Measurements from ENCODE around the gene NIM1K.

DNA sequence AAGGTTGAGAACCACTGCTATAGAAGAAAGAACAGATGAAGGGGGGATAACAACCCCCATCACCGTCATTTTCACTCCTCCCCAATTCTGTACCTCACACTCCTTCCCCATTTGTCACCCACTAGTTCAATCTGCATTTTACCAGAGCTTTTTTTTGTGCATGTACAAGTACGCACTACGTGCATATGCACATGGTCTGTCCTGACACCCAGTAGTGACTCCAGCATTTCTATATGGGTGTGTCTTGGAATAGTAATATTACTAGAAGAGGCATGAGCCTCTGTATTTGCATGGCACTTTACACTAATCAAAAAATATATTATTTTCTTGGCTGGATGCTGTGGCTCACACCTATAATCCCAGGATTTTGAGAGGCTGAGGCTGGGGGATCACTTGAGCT lies 38.7 kb downstream of the NIM1K start:
- TF ChIP-seq, protein P1, sequence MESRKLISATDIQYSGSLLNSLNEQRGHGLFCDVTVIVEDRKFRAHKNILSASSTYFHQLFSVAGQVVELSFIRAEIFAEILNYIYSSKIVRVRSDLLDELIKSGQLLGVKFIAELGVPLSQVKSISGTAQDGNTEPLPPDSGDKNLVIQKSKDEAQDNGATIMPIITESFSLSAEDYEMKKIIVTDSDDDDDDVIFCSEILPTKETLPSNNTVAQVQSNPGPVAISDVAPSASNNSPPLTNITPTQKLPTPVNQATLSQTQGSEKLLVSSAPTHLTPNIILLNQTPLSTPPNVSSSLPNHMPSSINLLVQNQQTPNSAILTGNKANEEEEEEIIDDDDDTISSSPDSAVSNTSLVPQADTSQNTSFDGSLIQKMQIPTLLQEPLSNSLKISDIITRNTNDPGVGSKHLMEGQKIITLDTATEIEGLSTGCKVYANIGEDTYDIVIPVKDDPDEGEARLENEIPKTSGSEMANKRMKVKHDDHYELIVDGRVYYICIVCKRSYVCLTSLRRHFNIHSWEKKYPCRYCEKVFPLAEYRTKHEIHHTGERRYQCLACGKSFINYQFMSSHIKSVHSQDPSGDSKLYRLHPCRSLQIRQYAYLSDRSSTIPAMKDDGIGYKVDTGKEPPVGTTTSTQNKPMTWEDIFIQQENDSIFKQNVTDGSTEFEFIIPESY (IDR thresholded peaks at IDR 0.05), result no peak
- no peak for TF ChIP-seq SIX5 (IDR thresholded peaks at IDR 0.05; ENCODE audit: low read depth, low read length, severe bottlenecking)
- TF ChIP-seq CEBPB (IDR thresholded peaks at IDR 0.05; ENCODE audit: borderline replicate concordance in 1 of 2, low read depth in 2 of 2, low read length in 2 of 2), result no peak
- TF ChIP-seq SREBF2 (IDR thresholded peaks at IDR 0.05; ENCODE audit: low read length), result no peak
- TF ChIP-seq HCFC1 (IDR thresholded peaks at IDR 0.05; ENCODE audit: low read length), result no peak
- no peak for TF ChIP-seq MXI1 (IDR thresholded peaks at IDR 0.05; ENCODE audit: low read depth, low read length)
- TF ChIP-seq SIN3A (IDR thresholded peaks at IDR 0.05; ENCODE audit: low read depth, low read length), result no peak
- TF ChIP-seq RCOR1 (conservative IDR thresholded peaks at IDR 0.05; ENCODE audit: low read depth, low read length), result no peak
- TF ChIP-seq, protein P2, sequence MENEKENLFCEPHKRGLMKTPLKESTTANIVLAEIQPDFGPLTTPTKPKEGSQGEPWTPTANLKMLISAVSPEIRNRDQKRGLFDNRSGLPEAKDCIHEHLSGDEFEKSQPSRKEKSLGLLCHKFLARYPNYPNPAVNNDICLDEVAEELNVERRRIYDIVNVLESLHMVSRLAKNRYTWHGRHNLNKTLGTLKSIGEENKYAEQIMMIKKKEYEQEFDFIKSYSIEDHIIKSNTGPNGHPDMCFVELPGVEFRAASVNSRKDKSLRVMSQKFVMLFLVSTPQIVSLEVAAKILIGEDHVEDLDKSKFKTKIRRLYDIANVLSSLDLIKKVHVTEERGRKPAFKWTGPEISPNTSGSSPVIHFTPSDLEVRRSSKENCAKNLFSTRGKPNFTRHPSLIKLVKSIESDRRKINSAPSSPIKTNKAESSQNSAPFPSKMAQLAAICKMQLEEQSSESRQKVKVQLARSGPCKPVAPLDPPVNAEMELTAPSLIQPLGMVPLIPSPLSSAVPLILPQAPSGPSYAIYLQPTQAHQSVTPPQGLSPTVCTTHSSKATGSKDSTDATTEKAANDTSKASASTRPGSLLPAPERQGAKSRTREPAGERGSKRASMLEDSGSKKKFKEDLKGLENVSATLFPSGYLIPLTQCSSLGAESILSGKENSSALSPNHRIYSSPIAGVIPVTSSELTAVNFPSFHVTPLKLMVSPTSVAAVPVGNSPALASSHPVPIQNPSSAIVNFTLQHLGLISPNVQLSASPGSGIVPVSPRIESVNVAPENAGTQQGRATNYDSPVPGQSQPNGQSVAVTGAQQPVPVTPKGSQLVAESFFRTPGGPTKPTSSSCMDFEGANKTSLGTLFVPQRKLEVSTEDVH (IDR thresholded peaks at IDR 0.05; ENCODE audit: low read depth, partially characterized antibody), result no peak
